AG04450 (cell line): ENCODE data around the gene CADM1. TPM values are rescaled to one million over a fixed set of nuclear protein-coding genes. Genes with fewer than 3 reads are reported as not detected.
A peak's percentile ranks its signal among the peaks of the same experiment; 100 is the strongest.

Experiments used
- CTCF ChIA-PET: fragments of 300-600, 350-600 bp; formaldehyde crosslinking; extraction: SDS; loops from one replicate; lab custom pipeline; 2022; ENCODE audit warnings: antibody characterized with exemption, inconsistent platforms; lab: Charles Lee
- POLR2A ChIA-PET: fragments of 350-600 bp; formaldehyde crosslinking; extraction: SDS; loops from one replicate; lab custom pipeline; 2021; ENCODE audit warnings: antibody characterized with exemption, inconsistent platforms; lab: Yijun Ruan, JAX
- DNase-seq: peaks from one replicate; pipeline ENCODE4 v3.0.0-alpha.2; 2011; ENCODE audit warnings: low read depth, low spot score
- H3K27ac ChIP-seq: one replicate; pipeline ENCODE4 v1.5.1; 2012; ENCODE audit warnings: low read depth, low read length, control low read depth
- H3K27me3 ChIP-seq: one replicate; pipeline ENCODE4 v1.6.0; 2012; ENCODE audit warnings: low read length; ENCODE audit not compliant: control insufficient read depth, insufficient read depth
- H3K4me3 ChIP-seq: 2 replicates; pipeline ENCODE4 v1.5.1; 2011; ENCODE audit warnings: mild to moderate bottlenecking, low read depth, low read length, control low read depth
- H3K9me3 ChIP-seq: 2 replicates; pipeline ENCODE4 v1.5.1; 2012; ENCODE audit warnings: low read length; ENCODE audit not compliant: control insufficient read depth, insufficient read depth
- polyA plus RNA-seq: library from polyadenylated mRNA; depleted of rRNA; stranded (reverse); fragments of >200 nt; gene quantifications from 2 replicates; pipeline ENCODE4 v1.2.3, GENCODE V29; 2011
- TF ChIP-seq, protein P1 (sequence below): IDR thresholded peaks from 2 replicates; pipeline ENCODE4 v1.5.1; 2011; ENCODE audit warnings: low read depth, low read length, control low read depth, inconsistent platforms

CADM1 gene
- polyA plus RNA-seq, 1 experiment, result 70.7 TPM

- Histone ChIP-seq H3K27ac (no peak overlapping the region), H3K4me3 (no peak overlapping the region), H3K27me3 (no peaks in the 10 kb centered on the region), H3K9me3 (no peaks in the 10 kb centered on the region)
- ChIA-PET CTCF (interaction anchor here (0.6 to 3.1 kb wide), 27 partner anchors 8 to 709 kb away, joined by 3 to 32 read pairs (median 3); partner anchors contain the start of gene CADM1), POLR2A (interaction anchor here (0.7 to 1.0 kb wide), 2 partner anchors 168 to 169 kb away, joined by 3 to 7 read pairs; partner anchors contain the start of gene CADM1)
- TF ChIP-seq, protein P1, sequence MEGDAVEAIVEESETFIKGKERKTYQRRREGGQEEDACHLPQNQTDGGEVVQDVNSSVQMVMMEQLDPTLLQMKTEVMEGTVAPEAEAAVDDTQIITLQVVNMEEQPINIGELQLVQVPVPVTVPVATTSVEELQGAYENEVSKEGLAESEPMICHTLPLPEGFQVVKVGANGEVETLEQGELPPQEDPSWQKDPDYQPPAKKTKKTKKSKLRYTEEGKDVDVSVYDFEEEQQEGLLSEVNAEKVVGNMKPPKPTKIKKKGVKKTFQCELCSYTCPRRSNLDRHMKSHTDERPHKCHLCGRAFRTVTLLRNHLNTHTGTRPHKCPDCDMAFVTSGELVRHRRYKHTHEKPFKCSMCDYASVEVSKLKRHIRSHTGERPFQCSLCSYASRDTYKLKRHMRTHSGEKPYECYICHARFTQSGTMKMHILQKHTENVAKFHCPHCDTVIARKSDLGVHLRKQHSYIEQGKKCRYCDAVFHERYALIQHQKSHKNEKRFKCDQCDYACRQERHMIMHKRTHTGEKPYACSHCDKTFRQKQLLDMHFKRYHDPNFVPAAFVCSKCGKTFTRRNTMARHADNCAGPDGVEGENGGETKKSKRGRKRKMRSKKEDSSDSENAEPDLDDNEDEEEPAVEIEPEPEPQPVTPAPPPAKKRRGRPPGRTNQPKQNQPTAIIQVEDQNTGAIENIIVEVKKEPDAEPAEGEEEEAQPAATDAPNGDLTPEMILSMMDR, result peak; percentile 80
- no peak for DNase-seq
Measured at GRCh38 chr11:115334932-115335788, 169.1 kb downstream of the CADM1 start.

DNA sequence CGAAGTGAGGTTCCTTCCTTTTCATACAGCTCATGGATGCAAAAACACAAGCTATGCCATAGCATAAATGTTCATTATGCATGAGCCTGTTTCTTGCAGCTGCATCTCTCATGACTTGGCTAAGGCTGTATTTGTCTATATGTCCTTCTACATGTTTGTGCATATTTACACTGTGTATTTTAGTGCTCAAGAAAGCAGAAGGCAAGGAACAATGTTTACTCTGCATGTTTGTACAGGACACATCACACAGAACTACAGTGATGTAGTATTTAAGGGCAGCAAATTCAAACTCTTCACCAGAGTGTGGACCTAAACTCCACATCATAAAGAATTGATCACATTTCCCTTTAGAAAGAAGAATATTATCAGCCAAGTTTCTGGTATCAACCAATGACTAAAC is 170.3 kb downstream of the CADM1 start:
- no peaks in the 10 kb centered on the region for H3K27me3 ChIP-seq
- DNase-seq, result no peak
- H3K9me3 ChIP-seq, result no peaks in the 10 kb centered on the region
- ChIA-PET POLR2A (no interaction called here), CTCF (interaction anchor here (0.6 to 3.1 kb wide), 14 partner anchors 8 to 345 kb away, joined by 3 to 32 read pairs (median 5); partner anchors contain the start of gene CADM1)
- H3K4me3 ChIP-seq, result no peak overlapping the region
- H3K27ac ChIP-seq, result no peak overlapping the region
- TF ChIP-seq, protein P1, result no peak

DNA sequence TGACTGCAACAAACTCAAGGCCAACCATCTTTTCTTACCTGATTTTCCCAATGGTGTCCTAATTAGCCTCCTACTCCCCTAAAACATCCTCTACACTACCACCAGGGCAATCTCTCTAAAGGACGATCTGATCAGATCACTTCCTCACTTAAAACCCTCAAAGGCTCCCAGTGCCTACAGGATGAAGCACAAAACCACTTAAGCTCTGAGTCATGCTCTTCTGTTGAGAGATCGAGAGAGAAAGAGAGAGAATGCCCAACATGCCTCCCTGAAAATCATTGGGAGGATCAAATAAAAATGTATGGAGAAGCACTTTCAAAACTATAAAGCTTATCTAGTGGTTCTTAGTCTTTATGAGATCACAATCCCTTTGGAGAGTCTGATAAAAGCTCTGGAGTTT is 171.1 kb downstream of the CADM1 start:
- no peak for DNase-seq
- Histone ChIP-seq H3K4me3 (no peak overlapping the region), H3K9me3 (no peaks in the 10 kb centered on the region), H3K27me3 (no peaks in the 10 kb centered on the region), H3K27ac (no peak overlapping the region)
- ChIA-PET POLR2A (no interaction called here), CTCF (interaction anchor here (0.6 to 3.1 kb wide), 9 partner anchors 8 to 1359 kb away, joined by 3 to 32 read pairs (median 4); partner anchors contain the start of gene CADM1)
- TF ChIP-seq, protein P1, result no peak

DNA sequence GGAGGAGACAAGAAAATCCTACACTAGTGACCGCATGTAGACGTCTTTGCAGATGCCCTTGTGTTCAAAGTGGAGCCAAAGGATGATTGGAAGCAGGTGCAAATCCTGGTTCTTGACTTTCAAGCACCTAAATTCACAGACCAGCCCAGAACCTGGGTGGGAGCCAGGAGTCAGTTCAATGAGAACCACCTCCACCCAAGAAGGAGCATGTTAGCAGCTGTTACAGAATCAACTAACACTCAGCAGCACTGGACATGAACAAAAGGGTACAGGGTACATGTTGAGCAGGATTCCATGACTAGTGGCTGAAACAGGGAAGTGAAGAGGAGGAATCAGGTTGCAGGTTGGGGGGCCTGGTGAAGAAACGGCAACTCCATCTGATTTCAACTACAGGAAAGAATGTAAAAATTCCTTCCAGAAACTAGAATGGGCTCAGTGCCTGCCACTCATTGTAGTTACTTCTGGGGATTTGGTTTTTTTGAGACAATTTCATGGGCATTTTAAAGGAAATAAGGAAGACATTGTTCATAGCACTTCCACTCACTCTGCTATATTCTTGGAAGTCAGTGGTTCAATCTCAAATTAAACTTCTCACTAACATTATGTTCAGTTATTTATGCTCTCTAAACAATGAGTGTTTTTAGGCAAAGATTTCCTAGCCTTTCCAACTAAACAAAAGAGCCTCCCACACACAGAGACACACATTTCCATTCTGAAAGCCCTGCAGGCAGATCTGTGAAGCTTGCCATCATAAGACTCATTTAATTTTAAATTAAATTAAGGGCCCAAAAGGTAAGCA is 173.3 kb downstream of the CADM1 start:
- CTCF ChIA-PET, result no interaction called here
- H3K9me3 ChIP-seq, result no peaks in the 10 kb centered on the region
- H3K27ac ChIP-seq, result no peak overlapping the region
- H3K4me3 ChIP-seq, result no peak overlapping the region
- no peaks in the 10 kb centered on the region for H3K27me3 ChIP-seq
- no peak for DNase-seq
- TF ChIP-seq, protein P1, result no peak
- POLR2A ChIA-PET, result no interaction called here
